Measurements from ENCODE around the gene GRK5. TPM values are rescaled to one million over a fixed set of nuclear protein-coding genes. Genes with fewer than 3 reads are reported as not detected.
"Not testable (repeated sequence)": the region's sequence is repeated elsewhere in the genome, so short reads cannot be mapped to it uniquely, and the experiment has no call there.

The GRK5 gene
- total RNA-seq, 1 donor from 2014 or later, result 1.8 TPM

DNA sequence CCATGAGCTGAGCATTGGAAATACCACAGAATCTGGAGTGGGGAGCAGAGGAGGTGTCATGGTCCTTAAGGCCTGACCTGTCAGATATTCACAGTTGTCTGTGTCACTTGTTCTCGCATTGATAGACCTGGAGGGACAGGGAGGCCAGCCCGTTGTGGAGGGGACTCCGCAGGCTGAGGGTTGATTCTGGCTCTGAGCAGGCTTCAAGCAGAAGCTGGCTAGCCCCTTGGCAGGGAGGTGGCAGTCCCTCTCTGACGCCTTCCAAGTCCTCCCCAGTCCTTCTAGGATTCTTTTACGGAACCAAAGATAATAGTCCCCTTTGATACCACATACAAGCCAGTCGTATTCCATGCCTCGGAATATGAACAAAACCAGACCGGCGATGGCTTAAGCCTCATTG is 65.4 kb downstream of the GRK5 start:
- no peak for DNase-seq (ENCODE audit: low read depth)

DNA sequence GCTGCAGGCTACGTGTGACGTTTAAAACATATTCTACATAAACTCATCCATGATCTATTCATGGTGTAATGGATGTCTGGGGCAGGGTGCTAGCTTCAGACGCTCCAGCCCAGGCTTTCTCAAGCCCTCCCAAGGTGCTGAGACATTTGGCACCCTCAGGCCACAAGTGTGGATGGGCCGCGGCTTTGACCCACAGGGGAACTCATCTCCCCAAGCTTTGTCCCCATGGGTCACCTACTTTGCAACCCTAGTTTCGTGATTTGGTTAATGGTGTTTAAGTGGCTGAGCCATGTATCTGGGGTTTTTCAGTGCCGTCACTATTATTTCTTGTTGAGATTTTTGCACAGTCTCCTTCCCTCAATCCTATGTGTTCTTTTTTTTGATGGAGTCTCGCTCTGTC is 66.0 kb downstream of the GRK5 start:
- DNase-seq (ENCODE audit: low read depth), result no peak

DNA sequence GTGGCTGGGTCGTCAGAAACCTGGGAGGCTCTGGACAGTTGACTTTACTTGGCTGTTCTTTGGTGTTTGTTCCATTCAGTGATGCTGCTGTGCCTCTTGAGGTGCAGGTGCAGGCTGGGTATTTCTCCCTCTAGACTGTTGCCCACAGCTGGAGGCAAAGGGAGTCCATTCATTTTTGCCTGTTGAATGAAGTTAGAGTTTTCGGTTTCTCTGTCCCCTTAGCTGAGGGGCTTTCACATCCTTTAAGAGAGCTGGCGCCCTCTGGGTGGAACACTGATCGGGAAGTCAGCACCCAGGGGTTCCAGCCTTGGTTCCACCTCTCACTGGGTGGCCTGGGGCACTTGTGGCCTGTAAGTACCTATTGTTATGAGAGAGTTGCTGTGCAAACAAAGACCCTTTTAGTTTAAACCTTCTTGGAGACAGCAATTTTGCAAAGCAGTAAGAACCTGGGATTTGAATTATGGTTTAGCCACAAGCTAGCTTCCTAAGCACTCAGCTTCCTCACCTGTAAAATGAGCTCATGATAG is 67.2 kb downstream of the GRK5 start:
- no peak for DNase-seq (ENCODE audit: low read depth)

DNA sequence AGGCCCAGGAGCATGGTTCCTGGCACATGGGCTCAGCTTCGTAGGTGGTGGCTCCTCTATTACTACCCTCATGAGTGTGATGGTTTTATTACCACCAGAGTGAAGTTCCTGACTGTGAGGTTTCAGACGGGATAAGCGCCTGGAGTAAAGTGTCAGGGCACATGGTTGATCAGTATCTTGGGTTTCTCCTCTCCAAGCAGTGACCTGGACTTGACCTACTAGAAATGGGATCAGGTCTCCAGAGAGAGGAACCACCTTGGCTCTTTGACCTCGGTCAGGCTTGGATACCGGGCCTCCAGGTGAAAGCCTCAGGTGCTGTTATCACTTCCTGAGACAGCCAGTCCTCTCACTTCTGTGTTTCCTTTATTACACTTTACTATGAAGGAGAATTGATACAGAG is 67.7 kb downstream of the GRK5 start:
- no peak for DNase-seq (ENCODE audit: low read depth)

DNA sequence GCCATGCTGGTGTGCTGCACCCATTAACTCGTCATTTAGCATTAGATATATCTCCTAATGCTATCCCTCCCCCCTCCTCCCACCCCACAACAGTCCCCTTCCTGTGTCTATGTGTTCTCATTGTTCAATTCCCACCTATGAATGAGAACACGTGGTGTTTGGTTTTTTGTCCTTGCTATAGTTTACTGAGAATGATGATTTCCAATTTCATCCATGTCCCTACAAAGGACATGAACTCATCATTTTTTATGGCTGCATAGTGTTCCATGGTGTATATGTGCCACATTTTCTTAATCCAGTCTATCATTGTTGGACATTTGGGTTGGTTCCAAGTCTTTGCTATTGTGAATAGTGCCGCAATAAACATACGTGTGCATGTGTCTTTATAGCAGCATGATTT is 68.8 kb downstream of the GRK5 start:
- DNase-seq (ENCODE audit: low read depth), result not testable (repeated sequence)

DNA sequence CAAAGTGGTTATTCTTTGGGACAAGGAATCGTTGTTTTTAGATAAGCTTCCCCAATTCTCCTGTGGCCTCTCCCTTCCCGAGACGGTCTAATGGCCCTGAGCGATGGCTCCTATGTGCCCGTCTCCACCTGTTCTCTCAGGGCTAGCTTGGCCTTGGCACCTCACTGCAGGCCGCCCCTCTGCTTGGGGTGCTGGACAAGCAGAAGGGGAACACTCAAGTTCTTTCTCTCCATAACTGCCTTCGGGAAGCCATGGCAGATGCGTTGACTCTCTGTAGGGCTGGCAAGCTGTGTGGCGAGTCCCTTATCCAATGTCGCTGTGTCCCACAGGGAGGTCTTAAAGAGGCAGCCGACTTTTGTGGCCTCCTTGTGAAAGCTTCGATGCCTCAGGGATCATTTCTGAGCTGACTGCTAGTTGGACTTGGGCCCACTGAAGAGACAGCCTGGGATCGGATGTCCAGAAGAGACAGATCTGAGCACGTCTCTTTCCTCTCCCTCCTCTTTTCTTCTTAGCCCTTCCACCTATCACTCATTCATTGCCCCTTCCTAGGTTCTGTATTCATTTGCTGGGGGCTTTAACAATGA is 70.8 kb downstream of the GRK5 start:
- DNase-seq (ENCODE audit: low read depth), result no peak

DNA sequence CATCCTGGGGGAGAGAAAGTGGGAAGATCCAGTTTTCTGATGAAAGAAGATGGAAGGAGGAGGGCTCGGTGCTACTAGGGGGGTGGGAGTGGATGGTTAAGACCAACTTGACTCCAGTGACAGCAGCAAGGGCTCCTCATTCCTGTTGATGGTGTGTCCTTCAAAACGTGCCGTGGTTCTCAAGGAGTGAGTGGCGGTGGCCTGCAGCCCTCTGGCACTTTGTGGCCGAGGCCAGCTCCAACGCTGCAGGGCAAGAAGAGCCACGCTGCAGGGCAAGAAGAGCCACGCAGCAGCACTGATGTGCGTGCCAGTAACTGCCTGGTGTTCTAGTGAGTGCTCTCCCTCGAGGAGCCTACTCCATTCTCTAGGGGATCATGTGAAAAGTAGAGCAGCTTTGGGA is 72.1 kb downstream of the GRK5 start:
- DNase-seq (ENCODE audit: low read depth), result no peak

DNA sequence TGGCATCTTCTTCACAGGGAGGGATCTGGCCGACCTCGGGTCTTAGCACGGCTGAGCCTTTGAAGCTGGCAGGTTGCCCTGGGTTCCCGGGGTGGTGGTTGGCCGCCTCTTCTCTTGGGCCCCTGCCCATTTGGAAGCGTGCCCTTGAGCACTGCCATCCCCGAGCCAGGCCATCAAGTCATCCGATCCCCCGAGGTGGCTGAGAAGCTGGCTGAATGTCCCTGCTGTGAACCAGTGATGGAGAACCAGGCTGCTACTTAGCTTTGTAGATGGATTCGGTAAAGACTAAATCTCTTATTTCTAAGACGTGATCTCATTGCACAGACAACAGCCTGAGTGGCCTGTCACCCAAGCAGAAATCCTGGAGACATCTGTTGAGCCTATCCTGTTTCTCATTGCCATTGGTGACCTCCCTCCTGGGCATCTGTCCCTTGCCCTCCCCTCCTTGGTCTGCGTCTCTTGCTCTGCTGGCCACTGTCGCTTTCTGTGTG is 74.3 kb downstream of the GRK5 start:
- peak; percentile 81 for DNase-seq (ENCODE audit: low read depth)

DNA sequence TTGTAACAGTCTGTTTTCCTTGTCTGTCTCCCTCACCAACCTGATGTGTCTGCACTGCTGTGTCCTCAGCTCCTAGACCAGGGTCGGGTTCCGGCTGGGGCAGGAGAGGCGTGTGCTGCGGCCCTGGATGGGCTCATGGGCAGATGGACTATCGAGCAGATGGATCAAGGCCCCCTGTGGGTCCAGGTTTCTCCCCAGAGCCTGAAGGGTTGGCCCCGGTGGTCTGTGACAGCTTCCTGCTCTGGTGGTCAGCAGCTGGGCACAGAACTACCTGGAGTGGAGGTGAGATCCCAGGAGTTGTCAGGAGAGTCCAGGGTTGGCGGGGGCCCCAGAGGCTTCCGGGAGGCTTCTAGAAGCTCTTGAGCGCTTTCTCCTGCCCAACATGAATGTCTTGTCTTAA is 75.1 kb downstream of the GRK5 start:
- DNase-seq (ENCODE audit: low read depth), result no peak

DNA sequence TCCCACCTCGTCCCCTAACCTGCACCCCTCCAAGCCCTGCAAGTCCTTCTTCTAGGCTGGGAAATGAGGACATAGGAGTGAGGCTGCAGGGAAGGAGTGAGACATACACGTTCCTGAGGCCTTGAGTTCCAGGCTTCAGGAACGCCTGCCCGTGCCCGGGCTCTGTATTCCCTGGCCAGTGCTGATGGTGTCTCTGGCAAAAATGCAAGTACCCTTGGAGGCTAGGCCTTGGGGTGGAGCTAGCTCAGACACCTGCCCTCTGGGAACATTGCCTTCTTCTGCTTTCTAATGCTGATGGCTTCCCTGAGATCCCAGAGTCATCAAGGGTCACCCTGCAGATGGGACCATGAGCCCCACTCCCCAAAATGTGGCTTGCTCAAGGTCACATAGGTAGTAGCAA is 76.0 kb downstream of the GRK5 start:
- DNase-seq (ENCODE audit: low read depth), result no peak

DNA sequence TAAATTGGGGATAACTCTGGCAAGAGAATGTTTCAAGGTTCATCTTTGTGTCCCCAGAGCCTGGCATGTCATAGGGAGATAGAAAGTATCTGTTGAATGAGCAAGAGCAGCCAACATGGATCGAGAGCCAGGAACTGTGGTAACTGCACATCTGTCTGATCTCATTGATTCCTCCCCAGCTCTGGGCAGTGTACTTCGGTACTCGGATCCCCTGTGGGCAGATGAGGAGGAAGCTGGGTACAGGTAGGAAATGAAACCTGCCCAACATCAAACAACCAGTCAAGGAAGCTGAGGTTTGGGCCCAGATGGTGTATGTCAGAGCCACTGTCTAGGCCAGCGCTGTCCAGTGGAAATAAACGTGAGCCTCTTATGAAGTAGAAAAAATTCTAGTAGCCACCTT is 76.4 kb downstream of the GRK5 start:
- no peak for DNase-seq (ENCODE audit: low read depth)

DNA sequence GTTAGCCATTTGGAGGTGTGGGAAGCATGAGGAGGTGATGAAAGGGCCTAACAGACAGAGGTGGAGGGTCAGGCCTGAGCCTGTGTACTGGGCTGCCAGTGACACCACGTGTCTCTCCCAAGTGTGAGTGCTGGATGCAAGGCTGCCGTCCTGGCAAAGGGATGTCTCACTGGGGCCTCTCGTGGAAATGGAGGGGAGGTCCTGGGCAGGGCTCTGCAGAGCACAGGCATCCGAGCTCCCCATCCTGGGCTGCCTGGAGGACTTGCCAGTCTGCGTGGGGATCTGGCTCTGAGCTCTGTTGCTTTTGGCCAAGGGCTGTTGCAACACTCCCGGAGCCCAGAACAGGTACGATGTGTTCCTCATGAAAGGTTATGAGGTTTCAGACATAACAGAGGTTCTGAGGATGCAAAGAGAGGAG is 77.3 kb downstream of the GRK5 start:
- no peak for DNase-seq (ENCODE audit: low read depth)

DNA sequence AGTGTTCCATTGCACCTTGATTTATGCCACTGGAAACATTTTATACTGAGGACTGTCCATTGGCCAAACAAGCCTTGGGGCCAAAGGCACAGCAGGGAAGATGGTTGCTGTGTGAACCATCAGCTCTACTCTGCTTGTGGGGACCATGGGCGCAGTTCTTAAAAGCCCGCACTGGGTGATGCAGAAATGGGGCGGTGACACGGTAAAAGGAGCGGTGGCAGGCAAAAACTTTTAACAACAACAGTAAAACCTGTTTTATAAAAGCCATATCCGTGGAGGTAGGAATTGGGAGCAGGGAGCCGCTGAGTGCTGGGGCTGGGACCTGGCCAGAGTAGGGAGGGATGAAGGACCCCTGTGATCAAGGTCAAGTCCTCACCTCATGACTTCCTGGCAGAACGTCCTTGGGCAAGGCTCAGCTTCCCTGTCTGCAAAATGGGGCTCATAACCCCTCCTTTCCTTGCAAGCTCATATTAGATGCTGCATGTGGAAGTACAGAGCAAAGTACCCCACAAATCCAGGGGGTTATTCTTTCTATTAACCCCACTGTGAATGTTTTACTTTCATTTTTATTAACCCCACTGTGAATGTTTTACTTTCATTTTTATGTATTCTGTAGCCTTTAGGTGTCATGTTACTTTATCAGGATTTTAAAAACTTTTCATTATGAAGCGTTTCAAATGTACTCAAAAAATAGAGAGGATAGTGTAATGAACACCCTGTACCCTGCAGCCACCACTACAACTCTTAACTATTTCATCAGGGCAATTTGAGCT is 78.3 kb downstream of the GRK5 start:
- no peak for DNase-seq (ENCODE audit: low read depth)

DNA sequence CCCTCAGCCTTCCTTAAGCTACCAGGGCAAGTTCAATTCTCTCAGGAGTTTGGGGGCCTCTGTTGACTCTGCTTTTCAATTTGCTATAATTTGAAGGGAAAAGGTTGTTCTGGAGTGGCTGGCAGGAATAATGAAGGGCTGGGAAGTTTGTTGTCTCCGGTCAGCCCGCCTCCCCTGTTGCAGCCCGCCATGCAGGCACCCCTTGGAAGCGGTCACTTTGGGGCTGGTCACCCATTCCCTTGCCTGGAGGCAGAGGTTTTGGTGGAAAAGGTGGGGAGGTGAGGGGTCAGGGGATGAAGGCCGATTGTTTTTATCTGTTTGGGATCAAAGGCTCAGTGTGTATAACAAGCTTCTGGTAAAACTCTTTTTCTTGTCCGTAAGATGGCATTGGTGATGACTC is 79.1 kb downstream of the GRK5 start:
- DNase-seq (ENCODE audit: low read depth), result no peak

DNA sequence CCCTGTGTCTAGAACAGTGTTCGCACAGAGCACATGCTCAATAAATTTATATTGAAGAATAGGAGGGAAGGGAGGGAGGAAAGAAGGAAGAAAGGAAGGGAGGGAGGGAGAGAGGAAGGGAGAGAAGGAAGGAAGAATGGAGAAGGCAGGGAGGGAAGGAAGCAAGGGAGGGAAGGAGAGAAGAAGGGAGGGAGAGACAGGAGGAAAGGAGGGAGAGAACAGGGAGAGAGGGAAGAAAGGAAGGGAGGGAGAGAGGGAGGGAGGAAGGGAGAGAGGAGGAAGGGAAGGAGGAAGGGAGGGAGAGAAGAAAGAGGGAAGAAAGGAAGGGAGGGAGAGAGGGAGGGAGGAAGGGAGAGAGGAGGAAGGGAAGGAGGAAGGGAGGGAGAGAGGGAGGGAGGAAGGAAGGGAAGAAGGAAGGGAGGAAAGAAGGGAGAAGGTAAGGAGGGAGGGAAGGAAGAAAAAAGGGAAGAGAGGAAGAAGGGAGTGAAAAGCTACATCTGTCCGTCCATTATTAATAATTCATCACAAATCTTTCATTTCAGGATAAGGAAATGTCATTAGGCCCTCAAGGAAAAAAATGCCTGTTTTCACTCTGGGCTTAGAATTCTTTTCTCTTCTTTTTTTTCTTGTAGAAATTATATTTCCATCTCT is 79.7 kb downstream of the GRK5 start:
- no peak for DNase-seq (ENCODE audit: low read depth)

DNA sequence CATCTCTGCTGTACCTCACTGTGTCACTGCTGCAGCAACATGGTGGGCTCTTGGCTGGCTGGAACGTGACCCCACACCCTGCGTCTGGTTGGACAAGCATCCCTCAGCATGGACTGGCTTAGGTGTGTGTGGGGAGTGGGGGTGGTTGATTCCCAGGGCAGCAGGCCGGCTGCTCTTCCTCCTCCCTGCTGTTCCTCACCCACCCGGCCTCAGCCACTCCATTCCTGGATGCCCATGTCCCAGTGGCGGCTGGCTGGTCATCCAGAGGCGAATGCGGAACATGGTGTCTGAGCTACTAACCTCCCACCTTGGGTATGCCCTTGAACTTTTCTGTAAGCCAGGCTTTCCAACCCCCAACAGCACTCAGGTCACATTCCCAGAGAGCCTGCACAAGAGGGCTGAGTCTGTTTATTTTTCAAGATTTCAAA is 81.2 kb downstream of the GRK5 start:
- DNase-seq (ENCODE audit: low read depth), result no peak

DNA sequence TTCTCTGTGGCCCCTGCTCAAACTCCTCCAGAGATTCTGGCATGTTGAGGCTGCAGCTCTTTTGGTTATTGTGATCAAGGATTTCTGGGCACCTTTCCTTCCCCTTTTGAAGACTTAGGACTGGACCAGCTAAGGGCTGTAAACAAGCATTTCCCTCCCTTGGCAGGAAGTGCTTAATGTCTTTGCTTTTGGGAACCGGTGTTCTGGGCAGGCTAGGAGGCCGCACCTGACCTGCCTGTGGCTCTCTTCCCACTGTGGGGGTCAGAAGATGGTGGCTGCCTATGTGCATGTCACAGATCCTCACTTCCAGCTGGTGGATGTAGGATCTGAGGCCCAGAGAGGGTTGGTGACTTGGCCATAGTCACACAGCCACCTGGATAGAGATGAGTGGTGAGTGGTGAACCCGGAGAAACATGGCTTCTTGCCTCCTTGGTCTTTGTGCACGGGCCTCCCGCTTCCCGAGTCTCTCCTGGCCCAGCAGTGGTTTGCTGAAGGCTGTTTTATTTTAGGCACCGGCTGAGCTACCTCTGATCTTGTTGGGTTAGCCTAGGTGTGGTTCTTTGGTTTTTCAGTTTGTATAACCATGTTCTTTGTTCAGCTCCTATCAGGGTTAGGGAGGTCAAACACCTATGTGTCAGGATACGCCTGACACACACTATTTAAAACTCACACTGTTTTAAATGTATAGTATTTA is 82.0 kb downstream of the GRK5 start:
- no peak for DNase-seq (ENCODE audit: low read depth)

DNA sequence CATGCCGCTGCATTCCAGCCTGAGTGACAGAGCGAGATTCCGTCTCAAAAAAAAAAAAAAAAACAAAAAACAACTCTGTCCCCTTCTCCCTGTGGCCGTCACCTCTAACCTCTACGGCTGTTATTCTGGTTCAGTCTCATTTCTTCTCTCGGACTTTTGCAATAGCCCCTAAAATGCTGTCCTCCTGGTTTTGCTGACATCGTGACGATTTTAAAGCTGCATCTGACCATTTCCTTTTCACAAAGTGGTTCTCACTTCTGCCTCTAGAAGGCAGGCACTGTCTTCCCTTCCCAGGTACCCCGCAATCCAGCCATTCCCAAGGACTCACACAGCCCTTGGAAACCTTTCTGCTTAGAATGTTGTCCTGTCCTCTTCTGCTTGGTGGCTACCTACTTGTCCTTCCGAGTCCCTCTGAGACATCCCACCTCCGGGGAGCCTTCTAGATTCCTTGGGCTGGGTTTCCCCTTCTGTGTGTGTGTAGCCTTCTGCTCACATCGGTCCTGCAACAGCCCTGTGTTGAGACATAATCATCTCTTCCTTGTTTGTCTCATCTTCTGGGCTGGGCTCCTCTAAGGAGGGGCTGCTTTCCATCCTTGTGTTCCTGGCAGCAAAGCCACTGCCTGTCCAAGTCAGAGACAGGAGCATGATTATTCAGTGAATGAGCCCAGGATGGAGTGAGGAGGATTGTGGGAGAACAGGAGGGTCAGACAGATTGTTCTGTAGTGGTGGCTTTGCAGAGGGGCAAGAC is 83.1 kb downstream of the GRK5 start:
- DNase-seq (ENCODE audit: low read depth), result peak; percentile 11

DNA sequence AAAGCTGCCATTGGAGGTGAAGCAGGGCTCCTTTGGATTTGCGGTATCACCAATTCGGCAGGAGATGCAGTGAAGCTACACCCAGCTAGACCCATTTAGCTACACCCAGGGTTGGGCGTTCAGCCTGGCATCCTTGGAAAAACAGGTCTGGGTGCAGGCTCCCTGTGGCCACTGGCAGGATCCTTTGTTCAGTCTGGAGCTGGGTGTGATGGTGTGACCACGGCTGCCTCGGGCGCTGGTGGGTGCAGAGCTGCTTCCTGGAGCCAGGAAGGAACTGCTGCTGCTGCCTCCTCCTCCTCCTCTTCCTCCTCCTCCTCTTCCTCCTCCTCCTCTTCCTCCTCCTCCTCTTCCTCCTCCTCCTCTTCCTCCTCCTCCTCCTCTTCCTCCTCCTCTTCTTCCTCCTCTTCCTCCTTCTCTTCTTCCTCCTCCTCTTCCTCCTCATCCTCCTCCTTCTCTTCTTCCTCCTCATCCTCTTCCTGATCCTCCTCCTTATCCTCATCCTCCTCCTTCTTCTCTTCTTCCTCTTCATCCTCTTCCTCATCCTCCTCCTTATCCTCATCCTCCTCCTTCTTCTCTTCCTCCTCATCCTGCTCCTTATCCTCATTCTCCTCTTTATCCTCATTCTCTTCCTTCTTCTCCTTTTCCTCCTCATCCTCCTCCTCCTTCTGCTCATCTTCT is 84.0 kb downstream of the GRK5 start:
- DNase-seq (ENCODE audit: low read depth), result no peak

Data from myocyte (in vitro differentiated cells).